ENCODE measurements around the gene JAK1.
"Not testable (repeated sequence)": the region's sequence is repeated elsewhere in the genome, so short reads cannot be mapped to it uniquely, and the experiment has no call there.

The JAK1 gene

DNA sequence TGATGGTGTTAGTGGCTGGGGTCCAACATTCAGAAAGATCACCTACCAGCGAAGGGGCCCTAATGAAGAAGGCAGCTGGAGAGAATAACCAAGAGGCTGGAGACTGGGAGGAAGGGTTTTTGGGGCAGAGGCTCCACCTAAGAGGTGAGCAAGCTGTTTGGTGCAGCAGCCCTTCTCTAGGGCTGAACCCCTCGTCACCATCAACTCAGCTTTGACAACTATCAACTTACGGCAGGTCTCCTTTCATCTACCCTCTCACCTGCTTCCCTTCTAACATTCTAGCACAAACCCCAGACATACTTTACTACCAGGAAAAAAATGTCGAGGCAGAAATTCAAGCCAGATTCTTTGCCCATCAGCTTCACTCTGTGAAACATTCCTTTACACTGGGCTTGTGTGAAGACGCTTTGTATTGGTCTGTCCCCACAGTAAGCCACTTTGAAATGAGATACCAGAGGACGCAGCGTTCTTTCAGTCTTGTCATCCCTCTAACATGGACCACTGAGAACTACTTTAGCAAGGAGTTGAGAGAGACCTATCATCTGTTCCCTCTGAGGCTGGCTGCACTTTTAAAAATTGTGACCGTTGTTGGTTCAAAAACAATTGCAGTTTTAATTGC is 136.8 kb downstream of the JAK1 start:
- no peak for DNase-seq

DNA sequence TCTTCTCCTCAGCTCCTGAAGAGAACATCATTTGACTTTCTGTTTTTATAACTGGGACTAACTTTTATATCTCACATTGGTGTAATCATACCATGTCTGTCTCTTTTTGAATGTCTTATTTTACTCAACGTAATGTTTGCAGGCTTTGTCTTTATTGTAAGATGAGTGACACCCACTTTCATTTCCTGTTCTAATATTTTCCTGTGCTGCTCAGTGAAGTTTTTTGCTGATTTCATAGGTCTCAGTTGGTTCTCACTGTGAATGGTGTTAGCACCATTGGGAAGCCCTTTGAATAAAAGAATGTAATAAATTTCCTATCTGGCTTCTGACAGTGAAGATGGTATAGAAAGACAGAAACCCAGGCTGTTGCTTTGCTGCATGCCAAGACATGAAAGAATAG is 137.5 kb downstream of the JAK1 start:
- DNase-seq, result peak in 1 of 2 donors; percentile 52

DNA sequence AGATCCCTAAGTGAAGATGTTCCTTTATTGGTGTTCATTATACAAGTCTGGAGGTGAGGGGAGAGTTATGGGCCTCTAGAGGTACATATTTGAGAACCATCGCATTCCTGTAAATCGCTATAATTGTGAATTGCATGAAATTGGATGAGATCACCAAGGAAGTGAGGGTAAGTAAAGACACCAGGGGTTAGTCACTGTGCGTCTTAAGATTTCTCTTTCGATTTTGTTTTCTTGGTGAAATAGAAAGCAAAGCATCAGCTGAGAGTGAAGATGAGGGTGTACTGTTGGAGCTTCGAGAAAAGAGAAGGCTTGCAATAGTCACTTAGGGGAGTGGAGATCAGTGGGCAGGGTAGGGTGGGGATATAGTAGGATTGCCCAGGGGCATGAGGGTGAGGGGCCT is 139.4 kb downstream of the JAK1 start:
- DNase-seq, result peak in 1 of 2 donors; percentile 82

DNA sequence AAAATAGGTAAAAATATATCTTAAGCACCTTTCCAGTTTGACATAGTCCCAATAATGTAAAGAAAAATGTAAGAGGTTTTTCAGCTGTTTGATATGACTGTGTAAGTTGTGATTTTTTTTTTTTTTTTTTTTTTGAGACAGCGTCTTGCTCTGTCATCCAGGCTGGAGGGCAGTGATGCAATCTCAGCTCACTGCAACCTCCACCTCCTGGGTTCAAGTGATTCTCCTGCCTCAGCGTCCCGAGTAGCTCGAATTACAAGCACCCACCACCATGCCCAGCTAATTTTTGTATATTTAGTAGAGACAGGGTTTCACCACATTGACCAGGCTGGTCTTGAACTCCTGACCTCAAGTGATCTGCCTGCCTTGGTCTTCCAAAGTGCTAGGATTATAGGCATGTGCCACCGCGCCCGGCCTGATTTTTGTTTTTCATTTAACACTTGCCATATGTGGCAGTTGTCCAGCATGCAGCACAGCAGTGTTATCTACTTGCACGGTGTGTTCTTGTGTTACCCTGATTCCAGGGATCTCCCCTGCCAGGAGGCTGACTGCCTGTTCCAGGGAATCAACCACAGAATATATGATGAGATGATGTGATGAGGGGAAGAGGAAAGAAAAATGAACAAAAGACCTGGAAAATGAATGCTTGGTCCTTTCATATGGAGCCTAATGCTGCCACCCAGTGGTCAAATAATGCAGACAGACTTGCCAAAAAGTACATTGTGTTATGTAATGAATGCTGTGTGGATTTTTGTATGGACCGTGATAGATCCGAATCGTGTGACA is 142.5 kb downstream of the JAK1 start:
- peak; percentile 63 to 79 for DNase-seq

DNA sequence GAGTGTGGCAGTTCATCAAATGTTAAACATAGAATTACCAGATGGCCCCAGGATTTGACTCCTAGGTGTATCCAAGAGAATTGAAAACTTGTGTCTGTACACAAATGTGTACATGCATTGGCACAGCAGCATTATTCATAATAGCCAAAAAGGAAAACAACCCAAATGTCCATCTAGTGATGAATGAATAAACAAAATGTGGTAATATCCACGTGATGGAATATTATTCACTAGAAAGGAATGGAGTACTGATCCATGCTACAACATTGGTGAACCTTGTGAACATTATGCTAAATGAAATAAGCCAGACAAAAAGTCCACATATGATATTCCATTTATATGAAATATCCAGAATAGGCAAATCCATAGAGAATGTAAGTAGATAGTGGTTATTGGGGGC is 143.7 kb downstream of the JAK1 start:
- DNase-seq, result no peak

DNA sequence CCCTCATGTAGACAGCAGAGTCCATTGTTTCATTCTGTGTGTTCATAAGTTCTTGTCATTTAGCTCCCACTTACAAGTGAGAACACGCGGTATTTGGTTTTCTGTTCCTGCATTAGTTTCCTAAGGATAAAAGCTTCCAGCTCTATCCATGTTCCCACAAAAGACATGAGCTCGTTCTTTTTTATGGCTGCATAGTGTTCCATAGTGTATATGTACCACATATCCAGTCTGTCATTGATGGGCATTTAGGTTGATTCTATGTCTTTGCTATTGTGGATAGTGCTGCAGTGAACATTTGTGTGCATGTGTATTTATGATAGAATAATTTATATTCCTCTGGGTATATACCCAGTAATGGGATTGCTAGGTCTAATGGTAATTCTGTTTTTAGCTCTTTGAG is 145.8 kb downstream of the JAK1 start:
- not testable (repeated sequence) for DNase-seq

DNA sequence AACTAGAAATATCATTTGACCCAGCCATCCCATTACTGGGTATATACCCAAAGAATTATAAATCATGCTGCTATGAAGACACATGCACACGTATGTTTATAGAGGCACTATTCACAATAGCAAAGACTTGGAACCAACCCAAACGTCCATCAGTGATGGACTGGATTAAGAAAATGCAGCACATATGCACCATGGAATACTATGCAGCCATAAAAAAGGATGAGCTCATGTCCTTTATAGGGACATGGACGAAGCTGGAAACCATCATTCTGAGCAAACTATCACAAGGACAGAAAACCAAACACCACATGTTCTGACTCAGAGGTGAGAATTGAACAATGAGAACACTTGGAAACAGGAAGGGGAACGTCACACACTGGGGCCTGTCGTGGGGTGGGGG is 149.0 kb downstream of the JAK1 start:
- DNase-seq, result not testable (repeated sequence)

DNA sequence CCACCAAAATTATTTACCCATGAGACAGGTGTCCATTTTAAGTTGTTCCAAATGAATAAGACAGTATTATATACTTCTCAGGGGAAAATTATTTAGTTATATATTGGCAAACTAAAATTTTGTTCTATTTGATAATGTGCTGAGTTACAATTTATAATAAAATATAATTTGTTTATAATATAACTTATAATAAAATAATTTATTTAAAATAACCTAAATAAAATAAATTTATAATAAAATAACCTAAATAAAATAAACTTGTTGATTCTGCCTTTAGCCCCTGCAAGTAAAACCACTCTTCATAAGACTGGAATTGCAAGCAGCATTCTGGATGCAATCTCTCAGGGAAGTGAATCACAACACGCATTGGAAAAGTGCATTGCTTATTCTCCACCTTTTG is 151.9 kb downstream of the JAK1 start:
- DNase-seq, result no peak

DNA sequence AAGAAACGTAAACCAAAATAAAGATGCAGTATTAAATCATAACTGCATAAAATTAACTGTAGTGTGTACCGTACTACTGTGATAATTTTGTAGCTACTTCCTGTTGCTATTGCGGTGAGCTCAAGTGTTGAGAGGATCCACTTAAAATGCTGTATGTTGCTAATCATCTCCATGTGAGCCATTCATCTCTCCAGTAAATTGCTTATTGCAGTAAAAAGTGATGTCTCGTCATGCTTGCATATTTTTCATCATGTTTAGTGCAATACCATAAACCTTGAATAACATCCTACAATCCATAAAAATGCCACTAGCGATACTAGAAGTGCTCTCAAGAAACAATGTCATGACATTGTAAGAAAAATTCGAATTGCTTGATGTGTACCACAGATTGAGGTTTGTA is 155.2 kb downstream of the JAK1 start:
- no peak for DNase-seq

DNA sequence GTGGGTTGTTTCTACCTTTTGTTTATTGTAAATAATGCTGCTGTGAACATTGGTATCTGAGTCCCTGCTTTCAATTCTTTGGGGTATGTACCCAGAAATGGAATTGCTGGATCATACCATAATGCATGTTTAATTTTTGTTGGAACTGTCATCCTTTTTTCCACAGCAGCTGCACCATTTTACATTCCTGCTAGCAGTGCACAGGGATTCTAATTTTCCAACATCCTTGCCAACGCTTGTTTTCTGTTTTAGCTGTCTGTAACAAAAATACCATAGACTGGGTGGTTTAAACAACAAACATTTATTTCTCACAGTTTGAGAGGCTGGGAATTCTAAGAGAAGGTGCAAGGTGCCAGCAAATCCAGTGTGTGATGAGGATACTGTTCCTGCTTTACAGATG is 156.3 kb downstream of the JAK1 start:
- no peak for DNase-seq

DNA sequence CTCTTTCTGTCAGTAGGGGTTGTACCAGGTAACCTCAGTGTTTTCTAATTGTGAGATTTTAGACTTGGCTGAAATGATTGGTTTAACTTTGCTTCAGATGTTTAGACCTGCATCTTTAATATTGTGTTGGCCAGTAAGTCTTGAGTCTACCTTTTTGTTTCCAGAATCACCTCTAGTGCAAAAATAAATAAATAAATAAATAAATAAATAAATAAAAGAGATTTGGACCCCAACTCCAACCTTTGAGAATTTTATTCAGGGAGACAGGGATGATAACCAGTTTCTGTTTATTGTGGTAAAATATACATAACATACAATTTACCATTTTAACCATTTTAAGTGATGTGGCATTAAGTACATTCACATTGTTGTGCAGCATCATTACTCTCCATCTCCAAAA is 157.0 kb downstream of the JAK1 start:
- DNase-seq, result no peak

DNA sequence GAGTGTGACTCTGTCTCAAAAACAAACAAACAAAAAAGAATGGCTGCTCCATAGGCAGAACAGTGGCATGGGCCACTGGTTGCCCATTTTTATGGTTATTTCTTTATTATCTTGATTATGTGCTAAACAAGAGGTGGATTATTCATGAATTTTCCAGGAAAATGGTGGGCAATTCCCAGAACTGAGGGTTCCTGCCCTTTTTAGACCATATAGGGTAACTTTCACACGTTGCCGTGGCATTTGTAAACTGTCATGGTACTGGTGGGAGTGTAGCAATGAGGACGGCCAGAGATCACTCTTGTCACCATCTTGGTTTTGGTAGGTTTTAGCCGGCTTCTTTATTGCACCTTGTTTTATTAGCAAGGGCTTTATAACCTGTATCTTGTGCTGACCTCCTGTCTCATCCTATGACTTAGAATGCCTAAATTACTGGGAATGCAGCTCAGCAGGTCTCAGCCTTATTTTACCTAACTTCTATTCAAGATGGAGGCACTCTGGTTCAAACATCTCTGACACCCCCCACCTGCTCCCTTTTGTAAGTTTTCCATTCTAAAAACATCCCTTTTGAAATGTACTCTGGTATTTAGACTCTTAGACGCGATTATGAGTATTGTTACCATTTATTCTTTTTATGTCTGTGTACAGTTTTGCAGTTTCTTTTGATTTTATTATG is 164.4 kb downstream of the JAK1 start:
- DNase-seq, result no peak

DNA sequence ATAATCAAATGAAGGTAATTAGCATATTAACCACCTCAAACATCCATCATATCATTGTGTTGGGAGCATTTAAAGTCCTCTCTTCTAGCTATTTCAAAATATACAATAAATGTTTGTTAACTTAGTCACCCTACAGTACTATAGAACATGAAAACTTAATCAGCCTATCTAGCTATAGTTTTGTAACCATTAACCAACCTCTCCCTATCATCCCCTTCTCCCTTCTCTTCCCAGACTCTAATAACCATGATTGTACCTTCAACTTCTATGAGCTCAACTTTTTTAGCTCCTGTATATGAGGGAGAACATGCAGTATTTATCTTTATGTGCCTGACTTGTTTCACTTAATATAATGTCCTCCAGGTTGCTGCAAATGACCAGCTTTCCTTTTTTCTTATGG is 167.5 kb downstream of the JAK1 start:
- DNase-seq, result no peak

DNA sequence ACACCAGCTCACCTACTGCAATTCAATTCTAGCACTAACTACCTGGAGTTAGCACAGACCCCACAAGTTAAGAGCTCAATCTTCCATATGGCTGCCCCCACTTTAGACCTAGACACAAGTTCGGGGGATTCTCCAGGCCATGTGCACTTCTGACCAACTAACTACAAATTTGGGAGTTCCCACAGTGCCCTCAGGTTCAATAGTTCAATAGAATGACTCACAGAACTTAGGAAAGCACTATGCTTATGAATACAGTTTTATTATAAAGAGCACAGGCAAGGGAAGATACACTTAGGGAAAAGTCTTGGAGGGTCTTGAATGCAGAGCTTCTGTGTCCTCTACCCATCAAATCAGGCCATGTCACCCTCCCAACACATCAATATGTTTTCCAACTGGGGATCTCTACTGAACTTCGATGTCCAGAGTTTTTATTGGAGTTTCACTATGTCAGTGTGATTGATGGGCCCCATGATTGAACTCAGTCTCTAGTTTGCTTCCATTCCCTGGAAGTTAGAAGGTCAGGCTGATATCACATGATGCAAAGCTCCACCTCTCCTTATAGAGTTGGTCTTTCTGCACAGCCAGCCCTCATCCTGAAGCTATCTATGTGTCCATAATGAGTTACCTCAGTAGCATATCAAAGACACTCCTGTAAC is 175.4 kb downstream of the JAK1 start:
- no peak for DNase-seq
